GM18499 (cell line): ENCODE data around the gene MTG2.

Source experiments
- ATAC-seq: cut with Tn5 transposase; IDR thresholded peaks from one replicate; pipeline ENCODE4 v1.9.1; 2021; ENCODE audit warnings: moderate number of reproducible peaks; ENCODE audit not compliant: insufficient read depth, unreplicated experiment

The MTG2 gene

DNA sequence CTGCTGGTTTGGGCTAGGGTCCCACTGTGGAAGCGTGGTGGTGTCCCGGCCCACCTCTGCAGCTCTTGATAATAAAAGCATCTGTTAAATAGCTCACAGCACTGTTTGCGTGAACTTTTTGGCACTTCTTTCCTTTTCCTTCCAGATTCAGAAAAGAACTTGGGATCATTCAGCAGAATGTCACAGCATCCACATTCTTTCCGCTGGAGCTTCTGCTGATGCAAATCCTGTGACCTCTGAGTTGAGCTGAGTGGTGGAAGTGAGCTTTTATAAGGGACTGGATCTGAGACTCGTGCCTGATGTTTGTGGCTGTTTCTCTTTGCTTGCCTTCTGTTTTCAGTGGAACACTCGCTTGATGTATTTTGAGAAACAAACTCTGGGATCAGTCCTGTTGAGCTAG lies 59.3 kb downstream of the MTG2 start:
- ATAC-seq: no peak

DNA sequence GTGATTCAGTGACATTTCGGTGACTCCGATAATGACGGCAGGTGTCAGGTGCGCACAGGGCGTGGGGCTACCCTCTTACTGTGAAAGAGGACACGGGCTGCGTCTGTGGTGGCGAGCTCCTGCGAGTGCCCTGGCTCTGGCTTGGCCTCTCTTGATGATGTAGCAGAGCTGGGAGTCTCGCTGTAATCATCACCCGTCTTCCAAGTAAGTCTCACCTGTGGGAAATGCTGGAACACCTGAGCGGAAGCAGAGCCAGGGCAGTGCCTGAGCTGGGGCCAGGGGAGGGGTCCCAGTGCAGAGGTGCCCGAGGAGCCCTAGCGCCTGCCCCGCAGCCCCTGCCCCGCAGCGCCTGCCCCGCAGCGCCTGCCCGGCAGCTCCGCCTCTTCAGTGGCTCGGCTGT lies 60.3 kb downstream of the MTG2 start:
- ATAC-seq: no peak

DNA sequence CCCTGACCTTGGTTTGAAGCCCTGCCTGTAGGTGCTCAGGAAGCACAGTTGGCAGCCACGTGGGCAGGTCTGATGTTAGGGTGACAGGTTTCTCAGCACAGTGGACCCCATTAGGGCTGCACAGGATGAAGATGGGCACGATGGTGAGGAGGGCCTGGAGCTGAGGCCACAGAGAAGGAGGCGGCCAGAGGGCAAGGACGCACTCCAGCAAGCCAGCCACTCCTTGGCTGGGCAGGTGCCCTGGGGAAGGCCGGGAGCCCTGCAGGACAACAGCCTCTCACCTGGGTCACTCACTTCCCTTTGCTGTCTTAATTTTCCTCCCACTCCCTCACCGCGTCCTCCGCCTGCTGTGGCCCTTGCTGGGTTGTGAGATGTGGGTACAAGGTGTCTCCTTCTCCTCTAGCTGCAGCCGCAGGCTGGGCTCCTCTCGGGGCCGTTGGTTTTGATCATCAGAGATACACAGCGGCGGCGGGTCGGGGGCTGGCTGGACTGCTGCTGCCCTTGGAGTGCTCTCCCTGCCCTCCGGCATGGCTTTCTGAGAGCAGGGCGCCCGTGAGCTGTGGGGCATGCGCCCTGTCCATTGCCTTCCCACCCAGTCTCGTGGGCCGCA lies 61.2 kb downstream of the MTG2 start:
- no peak for ATAC-seq

DNA sequence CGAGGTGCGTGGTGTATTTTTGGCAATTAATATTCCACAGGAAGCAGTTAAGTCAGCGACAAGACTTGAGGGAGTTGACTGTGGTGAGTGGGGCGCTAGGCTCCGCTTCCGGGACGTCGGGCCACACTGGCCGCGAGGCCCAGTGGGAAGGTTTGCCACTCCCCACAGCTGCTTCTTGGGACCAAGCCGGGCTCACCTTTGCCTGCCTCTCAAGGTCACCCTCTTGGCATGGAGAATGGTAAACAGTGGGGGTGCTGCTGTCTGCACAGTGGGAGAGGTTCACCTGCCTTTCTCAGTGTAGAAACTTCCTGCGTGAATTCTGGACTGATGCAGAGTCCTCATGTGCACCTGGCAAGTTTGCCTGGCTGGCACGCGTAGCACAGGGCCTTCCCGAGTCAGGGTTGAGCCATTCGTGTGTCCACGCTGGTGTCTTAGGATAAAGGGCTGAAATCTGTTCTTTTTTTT lies 61.8 kb downstream of the MTG2 start:
- no peak for ATAC-seq

DNA sequence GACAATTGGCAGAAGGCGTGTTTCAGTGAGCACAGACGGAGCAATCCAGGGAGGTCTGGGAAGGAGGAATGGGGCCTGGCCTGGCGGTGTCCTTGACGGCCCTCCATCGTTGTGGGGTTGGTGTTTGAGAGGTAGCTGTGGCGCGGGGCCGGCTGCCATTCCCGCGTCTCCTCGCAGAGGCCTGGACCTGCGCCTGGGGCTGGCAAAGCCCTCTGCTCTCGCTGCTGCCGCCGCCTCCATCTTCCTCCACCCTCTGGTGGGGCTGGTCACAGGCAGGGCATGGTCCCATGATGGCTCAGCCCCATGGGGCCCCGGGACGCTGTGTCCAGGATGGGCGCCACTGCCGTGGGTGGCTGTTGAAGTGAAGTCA lies 63.1 kb downstream of the MTG2 start:
- ATAC-seq: no peak

DNA sequence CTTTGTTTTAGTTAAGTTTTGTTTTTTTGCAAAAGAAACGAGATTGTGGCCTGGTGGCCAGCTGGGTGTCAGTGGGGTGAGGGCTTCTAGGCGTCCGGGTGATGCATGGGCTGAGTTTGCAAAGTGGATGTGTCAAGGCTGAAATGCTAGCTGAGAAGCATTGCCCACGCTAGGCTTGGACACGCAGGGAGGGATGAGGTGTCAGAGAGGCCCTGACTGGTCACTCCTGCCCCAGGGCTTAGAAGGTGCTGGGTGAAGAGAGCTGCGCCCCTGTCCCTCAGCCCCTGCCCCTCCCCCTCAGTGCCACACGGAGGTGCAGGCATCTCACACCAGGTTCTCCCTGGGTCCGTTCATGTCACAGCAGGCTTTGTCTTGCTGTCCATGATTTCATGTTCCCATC lies 63.6 kb downstream of the MTG2 start:
- ATAC-seq: no peak

DNA sequence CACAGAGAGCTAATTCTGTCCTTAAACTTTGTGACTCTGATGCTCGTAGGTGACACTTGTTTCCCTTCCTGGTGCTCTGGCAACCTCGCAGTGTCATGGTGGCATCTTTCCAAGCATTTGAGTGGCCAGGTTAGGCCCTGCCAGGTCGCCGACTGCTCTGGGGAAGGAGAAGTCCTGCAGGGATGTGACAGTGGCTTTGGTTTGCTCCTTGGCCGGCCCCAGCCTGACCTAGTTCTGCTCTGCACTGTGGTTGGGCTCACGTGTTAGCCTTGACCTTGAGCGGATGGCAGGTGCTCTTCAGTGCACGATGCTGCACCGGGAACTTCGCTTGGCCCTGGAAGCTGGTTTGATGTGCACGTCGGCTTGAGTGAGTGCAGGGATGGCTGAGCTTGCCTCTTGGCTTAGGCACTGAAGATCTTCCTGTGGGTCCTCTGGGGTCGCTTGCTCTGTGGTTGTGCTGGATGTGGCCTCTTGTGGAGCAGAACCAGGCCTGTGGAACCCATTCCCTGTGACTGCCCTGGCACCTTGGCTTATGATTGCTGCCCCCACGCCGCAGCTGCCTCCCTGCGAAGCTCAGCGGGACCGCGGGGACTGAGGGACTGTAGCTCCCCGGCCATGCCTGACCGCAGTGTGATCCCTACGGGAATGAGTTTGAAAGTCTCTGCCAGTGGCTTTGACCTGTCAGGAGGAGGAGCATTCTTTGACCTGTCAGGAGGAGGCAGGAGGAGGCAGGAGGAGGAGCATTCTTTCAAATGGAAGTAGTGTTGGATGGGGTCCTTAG lies 64.2 kb downstream of the MTG2 start:
- no peak for ATAC-seq

DNA sequence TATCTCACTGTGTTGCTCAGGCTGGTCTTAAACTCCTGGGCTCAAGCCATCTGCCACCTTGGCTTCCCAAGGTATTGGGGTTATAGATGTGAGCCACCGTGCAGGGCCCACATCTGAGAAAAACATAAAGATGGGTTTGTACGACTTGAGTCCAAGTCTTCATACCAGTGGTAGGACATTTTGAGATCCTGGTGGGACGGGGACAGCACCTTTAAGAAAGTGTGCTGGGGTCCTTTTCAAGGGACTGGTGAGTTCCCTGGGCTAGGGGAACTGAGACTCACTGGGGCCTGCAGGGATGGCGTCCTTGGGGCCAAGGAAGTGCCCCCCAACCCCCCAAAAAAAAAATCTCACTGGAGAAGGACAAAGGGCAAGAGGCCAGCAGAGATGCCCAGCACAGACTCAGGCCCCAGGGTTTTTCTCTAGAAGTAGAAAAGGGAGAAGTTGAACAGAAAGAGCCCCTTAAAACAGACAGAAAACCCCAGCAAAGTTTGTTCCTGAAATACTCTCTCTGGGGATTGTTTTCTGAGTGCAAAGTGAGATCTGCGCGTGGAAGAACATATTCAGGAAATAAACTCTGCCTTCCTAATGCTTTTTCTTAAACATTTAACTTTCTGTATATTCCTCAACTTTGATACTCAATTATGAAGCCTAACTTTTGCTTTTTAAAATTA lies 66.2 kb downstream of the MTG2 start:
- ATAC-seq: no peak

DNA sequence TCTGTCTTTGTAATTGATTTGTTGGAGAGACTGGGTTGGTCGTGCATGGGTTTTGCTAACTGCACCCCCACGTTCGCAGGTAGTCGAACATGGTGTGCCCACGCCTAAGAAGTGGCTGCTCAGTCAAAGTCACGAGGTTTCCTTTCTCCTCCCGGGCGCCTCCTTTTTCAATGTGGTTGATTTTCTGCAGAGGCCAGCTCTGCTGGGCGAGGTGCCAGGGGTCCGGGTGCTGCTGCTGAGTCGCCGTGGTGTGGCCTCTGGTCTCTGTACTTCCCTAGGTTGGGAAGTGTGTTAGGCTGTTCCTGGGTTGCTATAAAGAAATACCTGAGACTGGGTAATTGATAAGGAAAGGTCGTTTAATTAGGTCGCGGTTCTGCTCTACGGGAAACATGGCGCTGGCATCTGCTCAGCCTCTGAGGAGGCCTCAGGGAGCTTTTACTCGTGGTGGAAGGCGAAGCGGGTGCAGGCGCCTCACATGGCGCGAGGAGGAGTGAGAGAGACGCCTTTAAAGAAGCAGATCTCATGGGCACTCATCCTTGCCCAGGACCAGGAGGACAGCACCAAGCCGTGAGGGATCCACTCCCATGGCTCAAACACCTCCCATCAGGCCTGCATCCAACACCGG lies 69.6 kb downstream of the MTG2 start:
- ATAC-seq: no peak
